ENCODE data around the gene ZNF280B. TPM values are rescaled to one million over a fixed set of nuclear protein-coding genes. Genes with fewer than 3 reads are reported as not detected.

Gene ZNF280B
- total RNA-seq, 1 experiment from 2014 or later: 7.7 TPM

DNA sequence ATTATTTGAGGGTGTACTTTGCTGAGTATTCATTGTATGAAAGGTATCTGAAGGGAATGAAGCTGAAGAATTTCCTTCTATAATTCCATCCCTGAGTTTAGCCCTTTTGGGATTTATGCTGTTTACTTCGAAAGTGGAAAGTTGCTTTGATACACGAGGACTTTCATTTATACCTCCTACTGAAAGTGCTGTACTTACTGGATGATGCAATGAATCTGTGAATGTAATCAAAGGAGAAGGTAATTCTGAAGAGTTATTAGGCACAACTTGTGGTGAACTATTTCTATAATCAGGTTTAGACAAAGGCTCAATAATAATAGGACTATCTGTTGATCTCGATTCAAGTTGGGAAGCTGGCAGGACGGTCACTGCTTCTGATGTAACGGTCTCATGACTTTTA lies 19.8 kb downstream of the ZNF280B start:
- Histone ChIP-seq H3K27ac (ENCODE audit: low read depth, low read length, poor library complexity, severe bottlenecking) (no peak overlapping the region), H3K4me1 (ENCODE audit: insufficient read depth, low read length, poor library complexity, severe bottlenecking) (no peaks in the 10 kb centered on the region), H3K36me3 (ENCODE audit: insufficient read depth, low read length, poor library complexity, severe bottlenecking) (peaks cover 35% of the 10 kb centered on the region), H3K9me3 (ENCODE audit: low read depth, low read length, poor library complexity, severe bottlenecking) (no peaks in the 10 kb centered on the region), H3K4me3 (ENCODE audit: low read depth, low read length, poor library complexity, severe bottlenecking) (no peak overlapping the region), H3K27me3 (replicated peaks; ENCODE audit: insufficient read depth, low read depth, low read length, poor library complexity) (no peaks in the 10 kb centered on the region)
- no peak for DNase-seq (ENCODE audit: low spot score)
- TSS peak; percentile 9 for BruUV-seq (replicated peaks)
- CTCF ChIA-PET: no interaction called here
- intact Hi-C loops (cut with micrococcal nuclease; ENCODE audit: unreplicated experiment): no loop called here
- TF ChIP-seq EZH2 (IDR thresholded peaks at IDR 0.05; ENCODE audit: borderline replicate concordance, low read depth, low read length, poor library complexity, severe bottlenecking) (no peak), CTCF (conservative IDR thresholded peaks at IDR 0.05; ENCODE audit: low read depth, low read length) (no peak)
- POLR2A ChIA-PET (ENCODE audit: low non-redundant PET): no interaction called here

DNA sequence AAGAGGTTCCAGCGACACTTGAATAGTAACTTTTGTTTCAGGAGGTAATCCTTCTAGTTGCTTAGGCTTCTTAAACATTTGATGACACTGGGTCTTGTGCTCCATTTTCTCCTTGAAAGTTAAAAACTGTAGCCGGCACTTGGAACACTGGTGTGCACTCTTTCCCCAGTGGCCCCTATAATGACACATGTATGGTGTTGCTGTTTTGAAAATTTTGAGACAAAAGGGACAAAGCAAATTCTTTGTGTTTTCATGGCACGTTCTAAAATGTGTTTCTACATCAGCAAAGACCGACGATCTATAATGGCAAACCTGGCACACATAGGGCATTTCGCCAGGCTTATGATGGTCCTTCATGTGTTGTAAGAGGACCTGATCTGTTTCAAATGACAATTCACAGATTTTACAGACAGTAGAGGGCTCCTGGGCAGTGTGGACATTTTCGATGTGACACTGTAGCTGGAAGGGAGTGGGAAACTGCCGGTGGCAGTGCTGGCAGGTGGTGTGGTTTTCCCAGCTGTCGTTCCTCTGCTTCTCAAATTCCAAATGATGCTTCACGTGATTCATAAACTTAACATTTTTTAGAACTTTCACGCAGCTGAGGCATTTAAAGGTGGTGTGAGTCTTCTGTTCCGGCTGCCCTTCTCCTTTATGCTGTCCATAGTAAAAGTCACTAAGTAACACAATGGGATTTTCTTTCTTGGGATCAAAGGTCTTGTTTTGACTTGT lies 20.5 kb downstream of the ZNF280B start:
- TF ChIP-seq CTCF (conservative IDR thresholded peaks at IDR 0.05; ENCODE audit: low read depth, low read length): no peak
- no peak for TF ChIP-seq EZH2 (IDR thresholded peaks at IDR 0.05; ENCODE audit: borderline replicate concordance, low read depth, low read length, poor library complexity, severe bottlenecking)
- ChIA-PET CTCF (no interaction called here), POLR2A (ENCODE audit: low non-redundant PET) (no interaction called here)
- H3K36me3 ChIP-seq (ENCODE audit: insufficient read depth, low read length, poor library complexity, severe bottlenecking): peaks cover 28% of the 10 kb centered on the region
- H3K4me1 ChIP-seq (ENCODE audit: insufficient read depth, low read length, poor library complexity, severe bottlenecking): no peaks in the 10 kb centered on the region
- intact Hi-C loops (cut with micrococcal nuclease; ENCODE audit: unreplicated experiment): no loop called here
- no peak overlapping the region for H3K27ac ChIP-seq (ENCODE audit: low read depth, low read length, poor library complexity, severe bottlenecking)
- H3K9me3 ChIP-seq (ENCODE audit: low read depth, low read length, poor library complexity, severe bottlenecking): no peaks in the 10 kb centered on the region
- DNase-seq (ENCODE audit: low spot score): no peak
- no peak overlapping the region for H3K4me3 ChIP-seq (ENCODE audit: low read depth, low read length, poor library complexity, severe bottlenecking)
- no TSS peak for BruUV-seq (replicated peaks)
- H3K27me3 ChIP-seq (replicated peaks; ENCODE audit: insufficient read depth, low read depth, low read length, poor library complexity): no peaks in the 10 kb centered on the region

- Histone ChIP-seq H3K27me3 (replicated peaks; ENCODE audit: insufficient read depth, low read depth, low read length, poor library complexity) (no peaks in the 10 kb centered on the region), H3K9me3 (ENCODE audit: low read depth, low read length, poor library complexity, severe bottlenecking) (no peaks in the 10 kb centered on the region), H3K4me3 (ENCODE audit: low read depth, low read length, poor library complexity, severe bottlenecking) (no peak overlapping the region), H3K36me3 (ENCODE audit: insufficient read depth, low read length, poor library complexity, severe bottlenecking) (peaks cover 25% of the 10 kb centered on the region), H3K27ac (ENCODE audit: low read depth, low read length, poor library complexity, severe bottlenecking) (no peak overlapping the region), H3K4me1 (ENCODE audit: insufficient read depth, low read length, poor library complexity, severe bottlenecking) (no peaks in the 10 kb centered on the region)
- intact Hi-C loops (cut with micrococcal nuclease; ENCODE audit: unreplicated experiment): no loop called here
- no peak for DNase-seq (ENCODE audit: low spot score)
- TF ChIP-seq CTCF (conservative IDR thresholded peaks at IDR 0.05; ENCODE audit: low read depth, low read length) (no peak), EZH2 (IDR thresholded peaks at IDR 0.05; ENCODE audit: borderline replicate concordance, low read depth, low read length, poor library complexity, severe bottlenecking) (no peak)
- CTCF ChIA-PET: no interaction called here
- POLR2A ChIA-PET (ENCODE audit: low non-redundant PET): no interaction called here
- BruUV-seq (replicated peaks): no TSS peak
Observed at GRCh38 chr22:22487059-22487458, 21.5 kb downstream of the ZNF280B start.

All from A673 (cell line).